ENCODE results near the gene LGR4. TPM values are rescaled to one million over a fixed set of nuclear protein-coding genes. Genes with fewer than 3 reads are reported as not detected.

LGR4 gene
- total RNA-seq, 1 donor from 2014 or later = 7.5 TPM

- H3K4me1 ChIP-seq = no peaks in the 10 kb centered on the region
- no peaks in the 10 kb centered on the region for H3K36me3 ChIP-seq
- no peaks in the 10 kb centered on the region for H3K27me3 ChIP-seq
- DNase-seq (no peak), ATAC-seq (no peak)
- H3K9me3 ChIP-seq = no peaks in the 10 kb centered on the region
- H3K4me3 ChIP-seq = no peak overlapping the region
- intact Hi-C loops (cut with DNase I) = no loop called here
- H3K27ac ChIP-seq = no peak overlapping the region
- TF ChIP-seq CTCF (IDR thresholded peaks at IDR 0.05) = no peak
Measured at GRCh38 chr11:27436916-27437315, 35.7 kb downstream of the LGR4 start.

- Histone ChIP-seq H3K4me1 (no peaks in the 10 kb centered on the region), H3K9me3 (no peaks in the 10 kb centered on the region), H3K27ac (no peak overlapping the region), H3K27me3 (no peaks in the 10 kb centered on the region), H3K36me3 (no peaks in the 10 kb centered on the region), H3K4me3 (no peak overlapping the region)
- ATAC-seq = no peak
- intact Hi-C loops (cut with DNase I) = no loop called here
- no peak for TF ChIP-seq CTCF (IDR thresholded peaks at IDR 0.05)
- DNase-seq = no peak
Measured at GRCh38 chr11:27433742-27434141, 38.8 kb downstream of the LGR4 start.

- no peak for DNase-seq
- Histone ChIP-seq H3K27ac (no peak overlapping the region), H3K4me1 (no peaks in the 10 kb centered on the region), H3K27me3 (no peaks in the 10 kb centered on the region), H3K9me3 (no peaks in the 10 kb centered on the region), H3K36me3 (no peaks in the 10 kb centered on the region), H3K4me3 (no peak overlapping the region)
- no peak for ATAC-seq
- intact Hi-C loops (cut with DNase I) = no loop called here
- TF ChIP-seq CTCF (IDR thresholded peaks at IDR 0.05) = no peak
Measured at GRCh38 chr11:27431808-27432207, 40.8 kb downstream of the LGR4 start.

- no peak overlapping the region for H3K4me3 ChIP-seq
- no peak for DNase-seq
- H3K4me1 ChIP-seq = no peaks in the 10 kb centered on the region
- intact Hi-C loops (cut with DNase I) = no loop called here
- no peaks in the 10 kb centered on the region for H3K9me3 ChIP-seq
- H3K27ac ChIP-seq = no peak overlapping the region
- no peaks in the 10 kb centered on the region for H3K27me3 ChIP-seq
- TF ChIP-seq CTCF (IDR thresholded peaks at IDR 0.05) = no peak
- ATAC-seq = no peak
- H3K36me3 ChIP-seq = no peaks in the 10 kb centered on the region
Measured at GRCh38 chr11:27429761-27430393, 42.7 kb downstream of the LGR4 start.

GRCh38 chr11:27427183-27427980 is 45.2 kb downstream of the LGR4 start:
- ATAC-seq (no peak), DNase-seq (no peak)

More at GRCh38 chr11:27427183-27427980, 45.2 kb downstream of the LGR4 start:
- intact Hi-C loops (cut with DNase I) = no loop called here
- Histone ChIP-seq H3K4me1 (no peaks in the 10 kb centered on the region), H3K27ac (no peak overlapping the region), H3K27me3 (no peaks in the 10 kb centered on the region), H3K4me3 (no peak overlapping the region), H3K36me3 (no peaks in the 10 kb centered on the region), H3K9me3 (no peaks in the 10 kb centered on the region)
- no peak for TF ChIP-seq CTCF (IDR thresholded peaks at IDR 0.05)
